SHP77 treated with DMSO at 0.1 percent for 48 hours (cell line): ENCODE results near the gene TPX2.
A peak's percentile ranks its signal among the peaks of the same experiment; 100 is the strongest.

ENCODE experiments used
- DNase-seq: peaks from one replicate; lab custom pipeline; 2025; lab: John Stamatoyannopoulos, UW

TPX2 gene, protein sequence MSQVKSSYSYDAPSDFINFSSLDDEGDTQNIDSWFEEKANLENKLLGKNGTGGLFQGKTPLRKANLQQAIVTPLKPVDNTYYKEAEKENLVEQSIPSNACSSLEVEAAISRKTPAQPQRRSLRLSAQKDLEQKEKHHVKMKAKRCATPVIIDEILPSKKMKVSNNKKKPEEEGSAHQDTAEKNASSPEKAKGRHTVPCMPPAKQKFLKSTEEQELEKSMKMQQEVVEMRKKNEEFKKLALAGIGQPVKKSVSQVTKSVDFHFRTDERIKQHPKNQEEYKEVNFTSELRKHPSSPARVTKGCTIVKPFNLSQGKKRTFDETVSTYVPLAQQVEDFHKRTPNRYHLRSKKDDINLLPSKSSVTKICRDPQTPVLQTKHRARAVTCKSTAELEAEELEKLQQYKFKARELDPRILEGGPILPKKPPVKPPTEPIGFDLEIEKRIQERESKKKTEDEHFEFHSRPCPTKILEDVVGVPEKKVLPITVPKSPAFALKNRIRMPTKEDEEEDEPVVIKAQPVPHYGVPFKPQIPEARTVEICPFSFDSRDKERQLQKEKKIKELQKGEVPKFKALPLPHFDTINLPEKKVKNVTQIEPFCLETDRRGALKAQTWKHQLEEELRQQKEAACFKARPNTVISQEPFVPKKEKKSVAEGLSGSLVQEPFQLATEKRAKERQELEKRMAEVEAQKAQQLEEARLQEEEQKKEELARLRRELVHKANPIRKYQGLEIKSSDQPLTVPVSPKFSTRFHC

GRCh38 chr20:31738729-31739549 lies at the start of gene TPX2:
Gene TPX2, plus strand, starts transcription at chr20:31739290. Its CDS starts 18,187 bp downstream, at chr20:31757477.
- DNase-seq: peak; percentile 97

DNA sequence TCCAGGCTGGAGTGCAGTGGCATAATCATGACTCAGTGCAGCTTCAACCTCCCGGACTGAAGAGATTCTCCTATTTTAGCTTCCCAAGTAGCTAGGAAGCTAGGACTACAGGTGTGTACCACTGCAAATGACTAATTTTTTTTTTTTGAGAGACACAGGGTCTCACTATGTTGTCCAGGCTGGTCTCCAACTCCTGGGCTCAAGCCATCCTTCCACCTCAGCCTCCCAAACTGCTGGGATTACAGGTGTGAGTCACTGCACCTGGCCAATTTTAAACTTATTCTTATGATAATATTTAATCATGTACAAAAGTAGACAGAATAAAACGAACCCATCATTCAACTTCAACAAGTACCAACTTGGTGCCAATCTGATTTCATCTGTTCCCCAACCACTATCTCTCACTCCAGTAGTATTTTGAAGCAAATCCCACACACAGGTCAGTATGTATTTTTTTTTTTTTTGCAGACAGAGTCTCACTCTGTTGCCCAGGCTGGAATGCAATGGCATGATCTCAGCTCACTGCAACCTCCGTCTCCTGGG lies 48.9 kb upstream of the TPX2 start:
- no peak for DNase-seq

DNA sequence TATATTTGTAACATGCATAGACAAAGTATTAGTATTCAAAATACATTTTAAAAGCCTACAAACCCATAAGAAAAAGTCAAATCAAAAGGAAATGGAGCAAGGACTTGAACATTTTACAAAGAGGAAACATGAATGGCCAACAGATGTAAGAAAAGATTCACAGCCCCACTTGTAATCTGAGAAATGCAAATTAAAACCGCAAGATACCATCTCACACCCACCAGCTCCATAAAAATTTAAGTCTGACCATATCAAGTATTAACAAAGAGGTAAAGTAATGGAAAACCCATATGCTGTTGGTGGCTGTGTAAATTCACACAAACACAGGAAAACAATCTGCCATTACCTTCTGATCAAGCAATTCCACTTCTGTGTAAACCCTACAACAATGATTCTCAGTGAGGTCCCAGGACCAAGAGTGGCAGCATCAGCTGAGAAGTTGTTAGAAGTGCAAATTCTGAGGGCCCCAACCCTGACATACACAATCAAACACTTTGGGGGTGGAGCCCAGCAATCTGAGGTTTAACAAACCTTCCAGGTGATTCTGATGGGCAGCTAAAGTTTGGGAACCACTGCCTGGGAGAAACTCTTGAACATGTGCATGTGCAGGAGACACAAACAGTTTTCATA lies 47.3 kb upstream of the TPX2 start:
- DNase-seq: no peak

DNA sequence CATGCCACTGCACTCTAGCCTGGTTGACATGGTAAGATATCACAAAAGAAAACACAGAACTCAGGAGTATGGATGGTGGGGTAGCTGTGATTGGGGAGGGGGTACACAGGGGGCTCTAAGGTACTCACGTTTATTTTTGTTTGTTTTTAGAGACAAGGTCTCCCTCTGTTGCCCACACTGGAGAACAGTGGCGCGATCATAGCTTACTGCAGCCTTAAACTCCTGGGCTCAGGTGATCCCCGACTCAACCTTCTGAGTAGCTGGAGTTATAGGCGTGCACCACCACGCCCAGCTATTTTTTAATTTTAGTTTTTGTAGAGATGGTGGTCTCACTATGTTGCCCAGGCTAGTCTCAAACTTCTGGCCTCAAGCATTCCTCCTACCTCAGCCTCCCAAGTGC lies 45.7 kb upstream of the TPX2 start:
- no peak for DNase-seq

DNA sequence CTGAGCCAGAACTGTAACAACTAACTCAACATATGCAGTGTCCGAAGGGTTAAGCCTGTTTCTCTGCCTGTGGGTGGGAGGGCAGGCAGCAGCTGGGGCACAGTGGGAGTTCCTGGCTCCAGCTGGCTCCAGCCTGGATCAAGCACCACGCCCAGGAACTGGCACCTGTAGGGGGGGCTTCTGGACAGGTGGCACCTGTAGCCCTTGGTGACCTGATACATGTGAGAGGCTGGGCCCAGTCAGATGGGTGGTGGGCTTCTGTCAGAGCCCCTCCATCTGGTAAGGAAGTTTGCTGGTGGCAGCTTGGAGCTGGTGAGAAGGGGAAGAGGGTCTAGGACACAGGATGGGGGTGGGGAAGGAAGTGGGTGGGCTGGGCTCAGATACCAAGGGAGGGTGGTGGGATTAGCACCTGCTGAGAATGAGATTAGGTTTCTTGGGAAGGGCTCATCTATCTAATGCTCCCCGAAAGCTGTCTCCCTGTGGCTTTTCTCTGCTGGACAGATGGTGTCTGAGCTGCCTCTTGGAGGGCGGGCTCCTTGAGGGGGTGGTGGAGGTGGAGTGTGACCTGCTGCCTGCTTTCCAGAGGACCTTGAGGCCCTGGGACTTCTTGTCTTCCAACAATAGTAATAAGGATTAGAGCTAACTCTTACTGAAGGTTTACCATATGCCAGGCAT lies 45.0 kb upstream of the TPX2 start:
- no peak for DNase-seq

DNA sequence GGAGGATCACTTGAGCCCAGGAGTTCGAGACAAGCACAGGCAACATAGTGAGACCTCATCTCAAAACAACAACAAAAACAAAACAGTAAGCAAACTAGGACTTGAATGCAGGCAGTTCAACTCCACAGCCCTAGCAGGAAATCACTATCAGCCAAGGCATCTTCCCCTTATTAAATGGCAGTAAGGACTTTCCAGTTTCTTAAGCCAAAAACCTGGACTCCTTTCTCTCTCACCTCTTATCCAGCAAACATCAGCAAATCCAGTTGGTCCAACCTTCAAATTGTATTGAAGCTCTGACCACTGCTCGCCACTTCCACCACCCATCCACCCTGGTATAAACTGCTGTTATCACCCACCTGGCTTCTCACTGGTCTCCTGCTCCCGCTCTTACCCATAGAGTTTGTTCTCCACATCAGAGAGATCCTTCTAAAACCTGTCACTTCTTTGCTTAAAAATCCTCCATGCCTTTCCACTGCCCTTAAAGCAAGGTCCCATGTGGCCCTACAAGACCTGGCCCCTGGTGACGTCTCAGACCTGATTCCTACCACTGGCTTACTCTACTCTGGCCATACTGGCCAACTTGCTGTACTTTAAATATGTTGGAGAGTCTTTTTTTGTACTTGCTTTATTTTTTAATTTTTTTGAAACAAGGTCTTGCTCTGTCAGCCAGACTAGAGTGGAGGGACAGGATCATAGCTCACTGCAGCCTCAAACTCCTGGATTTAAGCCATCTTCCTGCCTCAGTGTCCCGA lies 44.1 kb upstream of the TPX2 start:
- DNase-seq: no peak

GRCh38 chr20:31695849-31696804 lies 43.0 kb upstream of the TPX2 start:
- no peak for DNase-seq

DNA sequence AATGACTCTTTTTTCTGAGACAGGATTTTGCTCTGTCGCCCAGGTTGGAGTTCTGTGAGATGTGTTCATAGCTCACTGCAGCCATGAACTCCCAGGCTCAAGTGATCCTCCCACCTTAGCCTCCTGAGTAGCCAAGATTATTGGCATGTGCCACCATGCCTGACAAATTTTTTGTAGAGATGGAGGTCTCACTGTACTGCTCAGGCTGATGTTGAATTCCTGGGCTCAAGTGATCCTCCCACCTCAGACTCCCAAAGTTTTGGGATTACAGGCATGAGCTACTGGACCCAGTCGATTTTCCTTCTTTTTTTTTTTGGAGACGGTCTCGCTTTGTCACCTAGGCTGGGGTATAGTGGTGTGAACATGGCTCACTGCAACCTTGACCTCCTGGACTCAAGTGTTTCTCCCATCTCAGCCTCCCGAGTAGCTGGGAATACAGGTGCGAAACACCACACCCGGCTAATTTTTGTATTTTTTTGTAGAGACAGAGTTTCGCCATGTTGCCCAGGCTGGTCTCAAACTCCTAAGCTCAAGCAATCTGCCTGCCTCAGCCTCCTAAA lies 40.8 kb upstream of the TPX2 start:
- DNase-seq: no peak

DNA sequence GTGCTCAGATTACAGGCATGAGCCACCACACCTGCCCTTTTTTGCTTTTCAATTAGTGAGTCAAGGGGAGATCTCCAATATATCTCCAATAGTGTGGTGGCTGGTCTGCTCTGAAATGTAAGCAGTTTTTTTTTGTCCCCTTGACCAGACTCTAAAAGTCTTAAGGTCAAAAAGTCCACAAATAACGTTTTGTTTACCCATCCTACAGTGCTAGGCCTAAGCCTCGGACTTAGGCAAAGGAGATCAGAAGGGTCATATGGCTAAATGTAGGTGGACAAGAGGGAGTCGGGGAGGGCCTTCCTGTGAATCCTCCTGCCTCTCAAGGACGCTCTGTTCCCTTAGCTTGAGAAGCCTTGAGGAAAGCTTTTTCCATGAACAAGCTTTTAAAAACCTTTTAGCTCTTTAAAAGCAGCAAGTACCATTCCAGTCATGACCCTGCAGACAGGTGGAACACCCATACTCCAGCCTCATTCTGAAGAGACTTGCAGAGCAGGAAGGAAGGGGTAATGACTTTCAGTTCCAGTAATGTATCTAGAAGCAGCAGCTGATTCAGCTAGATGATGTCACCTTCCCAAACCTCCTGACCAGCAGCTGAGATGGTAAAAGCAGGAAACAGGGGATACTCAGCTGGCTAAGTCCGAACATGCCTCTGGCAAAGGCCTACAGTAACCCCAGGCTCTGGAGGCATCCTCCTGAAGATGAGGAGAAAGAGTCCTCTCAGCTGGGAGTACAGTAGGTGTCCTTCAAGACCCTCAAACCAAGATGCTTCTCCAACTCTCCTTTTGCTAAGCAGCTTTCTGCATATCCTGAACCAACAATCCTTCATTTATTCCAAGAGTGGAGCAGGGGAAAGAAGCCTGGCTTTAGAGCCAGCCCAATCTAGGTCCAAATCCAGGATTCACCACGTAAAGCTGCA lies 40.0 kb upstream of the TPX2 start:
- DNase-seq: peak; percentile 84

DNA sequence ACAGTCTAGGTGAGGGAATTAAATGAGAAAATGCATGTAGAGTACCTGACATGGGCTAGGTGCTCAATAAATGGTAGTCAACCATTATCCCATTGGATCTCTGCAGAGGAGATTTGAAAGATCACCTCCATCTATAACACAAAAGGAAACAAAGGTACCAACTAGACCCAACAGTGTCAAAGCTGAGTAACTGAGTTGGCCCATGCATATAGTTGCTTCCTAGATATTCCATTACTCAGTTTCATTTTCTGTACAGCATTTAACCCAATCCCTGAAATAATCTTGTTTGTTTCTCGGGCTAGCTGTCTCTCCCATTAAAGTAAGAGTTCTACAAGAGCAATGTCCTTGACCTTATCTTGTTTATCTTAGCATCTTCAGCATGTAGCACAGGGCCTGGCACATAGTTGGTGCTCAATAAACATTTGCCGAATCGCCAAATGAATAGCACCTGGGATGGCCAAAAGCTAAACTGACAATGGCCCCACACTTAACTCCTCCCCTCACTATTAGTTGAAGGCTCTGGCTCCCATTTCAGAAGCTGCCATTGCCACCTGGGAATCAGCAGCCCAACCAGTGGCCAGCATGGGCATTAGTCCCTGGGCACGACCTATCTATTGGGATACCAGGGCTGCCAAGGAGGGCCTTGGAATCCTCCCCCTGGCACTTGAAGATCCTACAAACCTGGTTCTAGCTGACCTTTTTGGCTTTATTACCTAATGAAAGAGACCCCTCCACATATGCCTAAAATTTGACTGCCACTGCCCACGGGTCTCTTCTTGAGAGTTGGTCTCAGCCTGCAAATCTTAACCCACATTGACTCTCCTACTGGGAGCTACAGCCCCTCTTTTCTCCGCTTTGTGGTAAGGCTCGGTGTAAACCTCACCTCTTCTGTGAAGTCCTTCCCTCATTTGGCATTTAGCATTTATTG lies 39.0 kb upstream of the TPX2 start:
- DNase-seq: no peak

DNA sequence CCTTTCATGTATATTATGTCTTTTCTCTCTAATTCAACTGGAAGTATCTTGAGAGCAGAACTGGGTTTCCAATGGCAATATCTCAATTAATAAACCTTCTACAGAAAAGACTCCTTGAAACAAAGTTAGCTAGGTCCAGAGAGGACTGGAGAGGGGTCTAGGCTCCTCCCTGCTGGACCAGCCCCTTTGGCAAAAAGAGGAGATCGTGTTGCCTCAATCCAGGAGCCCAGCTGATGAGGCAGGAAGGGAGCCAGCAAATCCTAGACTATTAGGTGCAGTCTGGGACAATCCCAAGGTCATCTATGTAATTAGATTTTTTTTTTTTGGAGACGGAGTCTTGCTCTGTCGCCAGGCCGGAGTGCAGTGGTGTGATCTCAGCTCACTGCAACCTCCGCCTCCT lies 38.3 kb upstream of the TPX2 start:
- DNase-seq: no peak

- no peak for DNase-seq
Measured at GRCh38 chr20:31701591-31701990, 37.5 kb upstream of the TPX2 start.

DNA sequence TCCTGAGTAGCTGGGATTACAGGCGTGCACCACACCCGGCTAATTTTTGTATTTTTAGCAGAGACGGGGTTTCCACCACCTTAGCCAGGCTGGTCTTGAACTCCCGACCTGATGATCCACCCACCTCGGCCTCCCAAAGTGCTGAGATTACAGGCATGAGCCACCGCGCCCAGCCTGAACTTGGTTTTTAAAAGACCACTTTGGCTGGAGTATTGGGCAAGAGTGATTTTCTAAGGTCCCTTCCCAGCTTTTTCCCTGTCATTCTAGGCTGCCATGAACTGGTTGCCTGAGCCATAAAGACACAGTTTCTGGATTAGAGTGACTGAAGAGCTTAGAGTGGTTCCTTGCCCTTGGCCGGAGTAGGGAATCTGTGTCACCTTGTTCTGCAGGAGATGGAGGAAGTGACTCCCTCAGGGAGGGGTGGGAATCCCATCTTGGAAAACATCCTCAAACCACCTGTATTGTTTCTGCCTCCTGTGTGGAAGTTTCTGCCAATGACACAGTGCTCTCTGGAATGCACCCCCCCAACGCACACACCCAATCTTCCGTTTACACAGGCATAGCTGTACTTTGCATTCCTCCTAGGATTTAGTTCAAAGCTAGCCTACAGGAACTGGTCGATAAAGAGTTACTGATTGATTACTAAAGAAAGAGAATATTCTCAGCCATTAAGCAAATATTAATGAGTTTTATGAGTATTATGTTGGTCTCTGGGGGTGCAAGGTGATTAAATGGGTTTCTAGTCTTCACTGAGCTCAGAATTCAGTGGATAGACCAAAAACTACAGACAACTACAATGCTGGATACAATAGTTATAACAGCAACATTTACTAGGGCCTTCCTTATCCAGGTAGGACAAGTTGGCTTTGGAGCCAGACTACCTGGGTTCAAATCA lies 34.6 kb upstream of the TPX2 start:
- no peak for DNase-seq

DNA sequence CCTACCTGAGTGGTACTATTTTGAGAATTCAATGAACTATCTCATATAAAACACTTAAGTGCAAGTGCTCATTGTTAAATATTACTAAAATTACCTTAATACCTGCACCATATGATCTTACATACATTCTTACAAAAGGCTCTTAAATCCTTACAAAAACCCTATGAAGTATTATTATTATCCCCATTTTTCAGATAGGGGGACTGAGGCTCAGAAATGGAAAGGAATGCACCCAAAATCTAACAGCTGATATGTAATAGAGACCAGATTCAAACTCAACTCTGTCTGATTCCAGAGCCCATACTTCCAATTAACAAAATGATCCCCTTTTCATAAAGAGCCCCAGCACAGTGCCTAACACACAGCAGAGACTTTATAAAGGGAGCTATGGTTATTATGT lies 33.9 kb upstream of the TPX2 start:
- no peak for DNase-seq
